LHCN-M2 (cell line): ENCODE measurements around the gene PSME1. TPM values are rescaled to one million over a fixed set of nuclear protein-coding genes. Genes with fewer than 3 reads are reported as not detected.
"Not testable (repeated sequence)": the region's sequence is repeated elsewhere in the genome, so short reads cannot be mapped to it uniquely, and the experiment has no call there.

Source experiments
- DNase-seq: peaks from one replicate; pipeline ENCODE4 v3.0.0-alpha.2; 2012; ENCODE audit warnings: low read depth
- total RNA-seq: library from RNA; depleted of rRNA; stranded (reverse); fragments of >200 nt; gene quantifications from 2 replicates; pipeline ENCODE4 v1.2.3, GENCODE V29; 2014

PSME1 gene
- total RNA-seq, 1 experiment from 2014 or later, result 143 TPM

- DNase-seq, result no peak
Observed at GRCh38 chr14:24103451-24103850, 32.5 kb upstream of the PSME1 start.

GRCh38 chr14:24105609-24106239 lies 30.3 kb upstream of the PSME1 start:
- DNase-seq, result not testable (repeated sequence)

GRCh38 chr14:24106672-24107271 lies 29.2 kb upstream of the PSME1 start:
- DNase-seq, result no peak

- DNase-seq, result no peak
Observed at GRCh38 chr14:24108336-24108874, 27.6 kb upstream of the PSME1 start.

GRCh38 chr14:24110060-24110459 lies 25.9 kb upstream of the PSME1 start:
- no peak for DNase-seq

GRCh38 chr14:24110523-24110922 lies 25.5 kb upstream of the PSME1 start:
- DNase-seq, result no peak

- DNase-seq, result no peak
Observed at GRCh38 chr14:24113379-24113800, 22.6 kb upstream of the PSME1 start.

GRCh38 chr14:24113801-24114531 lies 22.0 kb upstream of the PSME1 start:
- DNase-seq, result peak; percentile 91

- peak; percentile 100 for DNase-seq
Observed at GRCh38 chr14:24114532-24115421, 21.2 kb upstream of the PSME1 start, which contains the start of the genes DCAF11 and NRL. DCAF11 (plus strand) TSS chr14:24114777; CDS start chr14:24115595, 818 bp downstream. NRL (minus strand) TSS chr14:24114949; CDS start chr14:24082848, 32,101 bp downstream.

GRCh38 chr14:24115422-24116127 lies 20.4 kb upstream of the PSME1 start:
- DNase-seq, result no peak

- DNase-seq, result no peak
Observed at GRCh38 chr14:24116128-24116814, 19.7 kb upstream of the PSME1 start.

GRCh38 chr14:24117179-24117578 lies 18.8 kb upstream of the PSME1 start:
- DNase-seq, result no peak

- DNase-seq, result no peak
Observed at GRCh38 chr14:24119691-24120090, 16.3 kb upstream of the PSME1 start.

GRCh38 chr14:24121210-24121609 lies 14.8 kb upstream of the PSME1 start:
- DNase-seq, result no peak

- no peak for DNase-seq
Observed at GRCh38 chr14:24122416-24122815, 13.6 kb upstream of the PSME1 start.

- no peak for DNase-seq
Observed at GRCh38 chr14:24122898-24123297, 13.1 kb upstream of the PSME1 start.

- DNase-seq, result no peak
Observed at GRCh38 chr14:24123424-24124417, 12.3 kb upstream of the PSME1 start.

GRCh38 chr14:24126939-24127338 lies 9.1 kb upstream of the PSME1 start:
- DNase-seq, result no peak

GRCh38 chr14:24127673-24128072 lies 8.3 kb upstream of the PSME1 start:
- no peak for DNase-seq
